CD4-positive, alpha-beta T cell treated with Interleukin-6 for 4 hours (primary cell): ENCODE results near the gene JMJD6.
A peak's percentile ranks its signal among the peaks of the same experiment; 100 is the strongest.

Source experiments
- DNase-seq: peaks from one replicate; pipeline ENCODE4 v3.0.0-alpha.2; 2020; ENCODE audit warnings: mixed read lengths

JMJD6 gene

DNA sequence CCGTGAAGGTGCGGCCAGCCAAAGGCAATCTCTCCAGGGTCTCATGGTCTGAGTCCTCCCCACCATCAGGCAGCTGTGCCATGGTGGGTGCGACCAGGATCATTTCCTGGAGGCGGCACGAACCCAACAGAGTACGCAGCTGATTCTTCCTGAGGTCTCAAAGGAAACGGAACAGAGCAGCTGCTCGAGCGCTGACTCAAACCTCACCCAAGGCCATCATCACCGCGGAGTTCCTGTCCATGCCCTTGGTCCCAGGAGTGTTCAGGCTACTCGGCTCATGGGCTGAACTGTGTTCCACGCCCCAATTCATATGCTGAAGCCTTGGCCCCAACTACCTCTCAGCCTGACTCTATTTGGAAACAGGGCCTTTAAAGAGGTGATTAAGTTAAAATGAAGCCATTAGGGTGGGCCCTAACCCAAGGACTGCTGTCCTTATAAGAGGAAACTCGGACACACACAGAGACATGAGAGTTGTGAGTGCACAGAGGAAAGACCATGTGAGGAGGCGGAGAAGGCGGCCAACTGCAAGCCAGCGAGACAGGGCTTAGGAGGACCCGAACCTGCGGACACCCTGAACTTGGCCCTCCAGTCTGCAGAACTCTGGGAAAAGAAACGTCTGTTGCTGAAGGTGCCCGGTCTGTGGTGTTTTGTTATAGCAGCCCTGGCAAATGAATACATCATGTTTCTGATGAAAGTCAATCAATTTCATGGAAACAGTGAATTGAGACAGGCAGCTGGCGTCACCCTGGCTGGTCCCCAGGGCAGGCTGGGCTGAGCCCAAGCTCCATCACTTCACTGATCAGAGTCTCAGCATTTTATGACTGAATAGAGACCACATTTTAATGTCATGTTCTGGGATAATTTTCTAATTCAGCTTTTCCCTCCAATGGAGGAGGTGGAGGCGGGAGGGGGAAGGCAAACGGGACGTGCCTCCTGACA, 29.4 kb downstream of the JMJD6 start:
- DNase-seq, result no peak

DNA sequence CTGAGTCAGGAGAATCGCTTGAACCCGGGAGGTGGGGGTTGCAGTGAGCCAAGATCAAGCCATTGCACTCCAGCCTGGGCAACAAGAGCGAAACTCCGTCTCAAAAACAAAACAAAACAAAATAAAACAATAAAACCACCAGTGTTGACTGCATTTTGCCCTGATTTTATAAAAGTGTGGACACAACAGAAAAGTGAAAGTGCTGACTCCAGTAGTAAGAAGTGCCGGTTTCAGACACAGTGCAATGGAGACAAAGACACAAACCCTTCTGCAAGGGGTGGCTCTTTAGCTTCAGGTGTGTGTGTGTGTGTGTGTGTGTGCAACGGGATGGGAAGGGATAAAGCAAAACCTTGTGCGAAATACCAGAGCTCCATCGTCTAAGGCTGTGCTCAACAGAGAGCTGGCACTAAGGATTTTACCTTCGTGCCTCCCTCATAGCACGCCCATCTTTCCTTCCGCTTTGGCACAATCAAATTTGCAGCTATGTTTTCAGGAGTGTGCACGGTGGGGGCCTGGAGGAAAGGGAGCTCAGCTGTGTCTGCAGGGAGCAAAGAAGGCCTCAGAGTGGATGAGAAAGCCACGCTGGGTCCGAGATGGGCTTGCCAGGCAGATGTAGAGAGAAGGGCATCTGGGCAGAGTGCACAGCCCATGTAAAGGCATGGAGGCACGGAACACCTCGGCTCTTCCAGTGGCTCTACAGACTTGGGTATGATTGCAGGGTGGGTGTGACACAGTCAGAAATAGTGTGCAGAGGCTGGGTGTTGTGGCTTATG, 31.2 kb downstream of the JMJD6 start:
- no peak for DNase-seq

DNA sequence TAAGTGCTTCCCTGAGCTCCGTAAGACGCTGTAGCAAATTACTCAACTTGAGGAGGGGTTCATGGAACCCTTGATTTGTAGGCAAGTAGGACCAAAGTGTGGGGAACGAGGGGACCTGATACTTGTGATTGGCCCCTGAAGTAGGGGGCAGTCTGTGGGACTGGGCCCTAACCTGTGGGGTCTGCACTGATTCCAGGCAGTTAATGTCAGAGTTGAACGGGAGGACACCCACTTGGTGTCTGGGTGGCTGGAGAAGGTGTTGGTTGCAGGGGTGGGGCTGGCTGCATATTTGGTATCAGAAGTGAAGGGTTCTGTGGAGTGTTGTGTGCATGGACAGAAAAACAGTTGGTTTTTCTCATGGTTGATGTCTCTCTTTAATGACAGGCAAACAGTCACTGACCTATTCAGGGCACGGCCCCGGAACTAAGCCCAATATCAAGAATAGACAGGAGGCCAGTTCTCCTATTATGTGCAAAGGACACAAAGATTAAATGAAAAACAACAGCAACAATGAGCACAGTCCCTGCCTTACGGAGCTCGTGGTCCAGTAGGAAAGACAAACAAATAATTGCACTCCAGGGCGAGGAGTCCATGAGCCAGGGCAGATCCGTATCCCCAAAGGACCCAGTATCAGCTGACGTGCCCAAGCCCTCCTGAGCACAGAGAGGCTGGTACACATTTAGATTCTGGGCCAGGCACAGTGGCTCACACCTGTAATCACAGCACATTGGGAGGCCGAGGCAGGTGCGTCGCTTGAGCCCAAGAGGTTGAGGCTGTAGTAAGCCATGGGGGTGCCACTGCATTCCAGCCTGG, 34.8 kb downstream of the JMJD6 start:
- DNase-seq, result no peak

DNA sequence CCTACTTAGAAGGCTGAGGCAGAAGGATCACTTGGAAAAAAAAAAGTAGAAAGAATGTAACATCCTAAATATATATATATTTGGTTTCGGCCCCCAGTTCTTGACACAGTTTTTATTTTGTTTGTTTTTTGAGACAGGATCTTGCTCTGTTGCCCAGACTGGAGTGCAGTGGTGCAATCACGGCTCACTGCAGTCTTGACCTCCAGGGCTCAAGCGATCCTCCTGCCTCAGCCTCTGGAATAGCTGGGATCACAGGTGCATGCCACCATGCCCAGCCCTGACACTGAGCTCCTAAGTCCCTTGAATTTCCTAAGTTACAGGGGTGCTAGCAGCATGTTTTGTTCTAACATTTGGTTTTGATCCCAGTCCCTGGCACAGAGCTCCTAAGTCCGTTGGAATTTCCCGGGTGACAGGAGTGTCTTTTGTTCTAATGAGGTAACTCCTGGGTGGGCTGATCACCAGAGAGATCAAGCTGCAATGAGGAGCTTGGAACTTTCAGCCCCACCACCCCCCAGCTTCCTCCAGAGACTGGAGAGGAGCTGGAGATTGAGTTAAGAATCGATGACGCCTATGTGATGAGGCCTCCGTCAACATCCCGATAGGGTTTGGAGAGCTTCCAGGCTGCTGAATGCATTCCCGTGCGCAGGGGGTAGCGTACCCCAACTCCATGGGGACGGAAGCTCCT, 35.7 kb downstream of the JMJD6 start:
- DNase-seq, result no peak

DNA sequence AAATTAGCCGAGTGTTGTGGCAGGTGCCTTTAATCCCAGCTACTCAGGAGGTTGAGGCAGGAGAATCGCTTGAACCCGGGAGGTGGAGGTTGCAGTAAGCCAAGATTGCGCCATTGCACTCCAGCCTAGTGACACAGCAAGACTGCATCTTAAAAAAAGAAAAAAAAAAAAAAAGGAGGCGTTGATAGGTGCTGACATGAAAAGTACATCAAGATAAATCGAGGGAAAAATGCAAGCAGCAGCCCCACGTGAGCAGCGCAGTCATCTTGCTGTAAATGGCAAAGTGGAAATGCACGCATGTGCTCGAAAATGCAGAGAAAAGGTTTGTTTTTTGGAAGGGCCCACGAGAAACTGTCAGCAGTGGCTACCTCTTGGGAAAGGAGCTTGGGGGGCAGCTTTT, 36.5 kb downstream of the JMJD6 start:
- DNase-seq, result no peak

- DNase-seq, result no peak
Observed at GRCh38 chr17:76688165-76688622, 38.2 kb downstream of the JMJD6 start.

DNA sequence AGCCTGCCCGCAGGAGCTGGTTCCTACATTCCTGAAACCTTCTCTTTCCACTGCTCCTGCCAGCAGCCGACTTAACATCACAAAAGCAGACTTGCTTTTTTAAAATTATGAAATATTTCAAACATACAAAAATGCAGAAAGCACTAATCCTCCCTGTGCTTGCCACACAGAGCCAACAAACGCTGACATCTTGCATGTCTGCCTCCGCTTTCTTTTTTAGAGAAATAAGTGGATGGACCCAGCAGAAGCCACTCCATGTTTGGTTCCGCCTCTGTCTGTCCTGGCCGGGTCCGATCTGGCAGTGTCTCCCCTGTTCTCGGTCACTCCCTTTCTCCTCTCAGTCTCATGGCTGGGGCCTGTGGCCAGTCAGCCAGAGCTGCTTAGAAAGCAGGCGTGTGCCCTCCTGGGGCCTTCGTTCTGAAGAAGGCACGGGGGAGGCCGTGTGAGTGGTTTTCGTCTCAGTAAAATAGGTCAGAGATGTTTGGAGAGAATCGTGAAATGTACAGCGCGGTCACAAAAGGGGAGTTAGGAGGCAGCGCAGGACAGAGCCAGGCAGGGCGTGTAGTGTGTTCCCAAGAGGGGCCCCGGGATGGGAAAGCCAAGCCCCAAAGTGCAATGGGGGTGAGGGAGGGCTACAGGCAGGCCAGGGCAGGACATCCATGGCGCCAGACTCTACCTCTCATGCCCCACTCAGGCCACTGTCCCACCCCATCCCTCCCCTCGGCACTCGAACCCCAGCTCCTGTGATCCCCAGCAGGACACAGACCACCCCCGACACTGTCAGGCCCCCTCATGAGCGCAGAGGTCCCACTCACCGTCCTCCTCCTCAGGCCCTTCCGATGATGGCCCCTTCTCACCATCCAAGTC, 38.9 kb downstream of the JMJD6 start:
- no peak for DNase-seq

- no peak for DNase-seq
Observed at GRCh38 chr17:76686538-76687297, 39.7 kb downstream of the JMJD6 start.

- DNase-seq, result no peak
Observed at GRCh38 chr17:76685846-76686245, 40.6 kb downstream of the JMJD6 start.

DNA sequence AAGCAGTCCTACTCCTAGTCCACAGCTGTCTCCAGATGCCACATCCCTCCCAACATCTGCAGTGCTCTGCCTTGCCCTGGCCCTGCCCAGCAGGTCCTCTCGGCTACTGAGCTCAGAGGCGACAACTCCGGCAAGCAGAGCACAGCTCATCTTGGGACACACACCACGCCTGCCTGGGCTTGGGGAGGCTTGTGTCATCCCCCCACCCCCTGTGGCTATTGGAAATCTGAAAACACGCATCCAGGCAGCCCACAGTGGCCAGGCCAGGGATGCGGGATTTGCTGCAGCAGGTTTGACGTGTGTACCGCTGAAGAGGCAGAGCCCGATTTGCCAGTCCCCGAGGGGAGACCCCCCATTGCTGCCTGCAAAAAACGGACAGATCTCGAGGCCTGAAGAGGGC, 41.0 kb downstream of the JMJD6 start:
- no peak for DNase-seq

- DNase-seq, result no peak
Observed at GRCh38 chr17:76684756-76685155, 41.6 kb downstream of the JMJD6 start.

GRCh38 chr17:76683921-76684745, 42.3 kb downstream of the JMJD6 start:
- no peak for DNase-seq

GRCh38 chr17:76683011-76683755, 43.2 kb downstream of the JMJD6 start:
- DNase-seq, result no peak

GRCh38 chr17:76682296-76682695, 44.1 kb downstream of the JMJD6 start:
- DNase-seq, result no peak

DNA sequence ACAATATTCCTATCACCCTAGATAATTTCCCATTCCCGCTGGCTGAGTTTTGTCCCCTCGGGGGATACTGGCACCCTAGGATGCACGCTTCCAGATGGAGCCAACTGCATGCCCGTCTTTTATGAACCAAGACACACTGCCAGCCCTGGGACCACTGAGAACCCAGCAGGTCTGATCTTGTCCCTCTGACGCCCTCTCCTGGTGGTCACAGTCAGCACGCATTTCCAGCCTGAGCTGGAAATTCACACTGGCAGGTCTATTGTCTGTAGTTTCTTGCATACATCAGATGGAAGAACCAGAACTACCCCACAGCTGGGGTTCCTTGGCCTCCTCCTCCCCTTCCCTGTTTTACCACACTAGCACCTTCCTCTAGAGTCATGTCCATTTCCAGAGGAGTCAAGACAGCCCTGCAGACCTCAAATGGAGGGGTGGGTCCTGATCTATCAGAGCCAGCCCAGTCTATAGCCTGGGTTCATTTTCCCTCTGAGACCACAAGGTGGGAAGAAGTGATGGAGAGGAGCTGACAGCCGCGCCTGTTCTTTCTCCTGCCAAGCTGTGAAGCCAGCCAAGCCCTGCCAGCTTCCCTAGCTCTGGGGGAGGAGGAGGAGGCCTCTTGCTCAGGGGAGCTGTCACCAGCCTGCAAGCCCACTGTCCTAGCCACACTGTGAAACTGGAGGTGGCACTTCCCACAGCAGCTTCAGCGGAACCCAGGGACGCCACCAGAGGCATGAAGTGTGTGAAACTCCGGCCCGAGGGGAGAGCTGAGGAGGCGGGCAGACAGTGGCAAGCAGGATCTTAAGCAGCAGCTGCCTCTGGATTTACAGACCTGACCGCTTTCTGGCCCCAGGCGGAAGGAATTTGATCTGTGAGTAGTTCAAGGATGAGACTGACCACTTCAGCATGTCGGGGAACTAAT, 44.9 kb downstream of the JMJD6 start:
- DNase-seq, result peak; percentile 85

GRCh38 chr17:76679239-76679638, 47.2 kb downstream of the JMJD6 start:
- no peak for DNase-seq

DNA sequence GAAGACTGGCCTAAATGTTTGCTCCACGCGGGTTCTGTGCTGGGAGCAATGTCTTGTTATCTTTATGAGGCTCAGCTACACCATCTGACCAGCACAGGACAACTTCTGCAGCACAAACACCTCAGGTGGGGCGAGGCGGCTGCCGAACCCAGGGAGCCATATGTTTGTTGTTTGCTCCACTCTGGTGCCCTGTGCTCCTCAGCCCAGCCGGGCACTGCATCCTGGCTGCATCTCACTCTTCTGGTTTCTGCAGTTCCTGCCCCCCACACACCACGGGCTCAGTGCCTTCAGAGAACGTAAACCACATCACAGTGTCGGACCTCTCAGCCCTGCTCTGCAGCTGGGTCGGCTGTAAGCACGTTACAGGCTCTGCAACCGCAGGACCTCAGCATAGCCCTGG, 48.1 kb downstream of the JMJD6 start:
- DNase-seq, result peak; percentile 65

- DNase-seq, result no peak
Observed at GRCh38 chr17:76677406-76677805, 49.0 kb downstream of the JMJD6 start.
